Tibial nerve (tissue), 4 donors: Measurements from ENCODE around the gene KNG1.

ENCODE experiments used
- EP300 ChIP-seq, 2 donors: sonication (generic); formaldehyde crosslinking; IDR thresholded peaks; one replicate each; pipeline ENCODE4 v1.6.1; 2017; ENCODE audit warnings: antibody characterized with exemption in 2 of 2, mild to moderate bottlenecking in 1 of 2
- POLR2A ChIP-seq, 2 donors: fragments of 450-650 bp; IDR thresholded peaks; one replicate each; pipeline ENCODE4 v1.6.1; 2017; ENCODE audit warnings: antibody characterized with exemption in 2 of 2, mild to moderate bottlenecking in 2 of 2, moderate library complexity in 2 of 2
- TF ChIP-seq, protein P1 (sequence below), 5 experiments: fragments of 200-600 bp in 3 of 5; fragments of 450-650 bp in 2 of 5; sonication (generic) in 3 of 5; IDR thresholded peaks; one replicate each; pipeline ENCODE4 v1.5.1; 2016 to 2019; ENCODE audit warnings: antibody characterized with exemption in 5 of 5, mild to moderate bottlenecking in 3 of 5, moderate library complexity in 2 of 5

DNA sequence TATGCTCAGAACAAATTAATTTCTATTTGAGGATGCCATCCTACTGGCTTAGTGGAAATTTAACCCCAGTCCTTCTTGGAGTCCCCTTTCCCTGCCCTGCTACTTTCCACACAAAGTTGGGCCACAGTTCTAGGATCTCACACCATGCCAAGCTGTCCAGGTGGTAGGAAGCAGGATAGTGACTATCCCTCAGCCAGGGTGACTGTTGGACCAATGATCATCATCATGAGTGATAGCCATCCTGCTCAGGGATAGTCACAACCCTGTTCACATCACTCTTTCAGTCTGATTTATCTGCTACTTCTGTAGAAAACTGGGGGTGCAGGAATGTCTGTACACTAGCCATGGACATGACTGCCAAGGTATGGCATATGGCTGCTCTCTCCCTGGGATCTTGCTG, 38.6 kb upstream of the KNG1 start:
- no peak for TF ChIP-seq POLR2A (IDR thresholded peaks at IDR 0.05)
- TF ChIP-seq, protein P1, sequence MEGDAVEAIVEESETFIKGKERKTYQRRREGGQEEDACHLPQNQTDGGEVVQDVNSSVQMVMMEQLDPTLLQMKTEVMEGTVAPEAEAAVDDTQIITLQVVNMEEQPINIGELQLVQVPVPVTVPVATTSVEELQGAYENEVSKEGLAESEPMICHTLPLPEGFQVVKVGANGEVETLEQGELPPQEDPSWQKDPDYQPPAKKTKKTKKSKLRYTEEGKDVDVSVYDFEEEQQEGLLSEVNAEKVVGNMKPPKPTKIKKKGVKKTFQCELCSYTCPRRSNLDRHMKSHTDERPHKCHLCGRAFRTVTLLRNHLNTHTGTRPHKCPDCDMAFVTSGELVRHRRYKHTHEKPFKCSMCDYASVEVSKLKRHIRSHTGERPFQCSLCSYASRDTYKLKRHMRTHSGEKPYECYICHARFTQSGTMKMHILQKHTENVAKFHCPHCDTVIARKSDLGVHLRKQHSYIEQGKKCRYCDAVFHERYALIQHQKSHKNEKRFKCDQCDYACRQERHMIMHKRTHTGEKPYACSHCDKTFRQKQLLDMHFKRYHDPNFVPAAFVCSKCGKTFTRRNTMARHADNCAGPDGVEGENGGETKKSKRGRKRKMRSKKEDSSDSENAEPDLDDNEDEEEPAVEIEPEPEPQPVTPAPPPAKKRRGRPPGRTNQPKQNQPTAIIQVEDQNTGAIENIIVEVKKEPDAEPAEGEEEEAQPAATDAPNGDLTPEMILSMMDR (IDR thresholded peaks at IDR 0.05), result no peak
- TF ChIP-seq EP300 (IDR thresholded peaks at IDR 0.05), result no peak
